Stimulated activated CD8-positive, alpha-beta memory T cell treated with anti-CD3 and anti-CD28 coated beads, Interleukin-7, amount 100 ng/mL, for 4 hours (primary cell): Measurements from ENCODE around the gene DNTT.
A peak's percentile ranks its signal among the peaks of the same experiment; 100 is the strongest.

Source experiments
- DNase-seq, 2 donors: peaks; one replicate each; pipeline ENCODE4 v3.0.0-alpha.2; 2020; ENCODE audit warnings: low read depth in 2 of 2

DNTT gene

DNA sequence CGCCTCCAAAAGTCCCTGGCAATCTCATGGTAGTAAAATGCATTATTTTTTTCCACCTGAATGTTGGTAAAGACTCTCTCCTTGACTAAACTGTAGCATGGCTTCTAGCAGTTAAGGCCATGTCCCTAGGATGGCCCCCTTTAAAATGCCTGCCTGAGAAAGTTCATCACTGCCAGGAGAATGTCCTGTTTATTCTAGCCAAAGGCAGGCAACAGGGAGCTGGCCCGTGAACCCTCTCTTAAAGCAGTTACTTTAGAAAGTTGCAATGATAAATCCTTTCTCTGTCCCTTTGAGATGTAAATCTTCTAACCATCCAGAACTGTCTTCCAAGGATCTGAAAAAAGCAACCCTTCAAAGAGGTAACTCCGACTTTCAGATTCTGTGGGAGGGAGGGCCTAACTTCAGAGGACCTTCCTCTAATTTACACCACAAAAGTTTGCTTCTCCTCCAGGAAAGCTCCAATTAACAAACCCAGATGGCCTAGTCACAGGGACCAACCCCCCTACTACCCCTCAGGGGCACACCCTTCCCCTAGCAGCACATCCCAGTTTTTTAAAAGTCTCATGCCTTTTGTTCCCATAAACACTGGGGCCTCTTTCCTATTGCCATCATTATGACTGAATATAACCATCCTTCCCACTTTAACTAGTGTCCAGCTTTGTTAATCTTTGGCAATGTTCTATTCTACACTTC is 5.5 kb downstream of the DNTT start:
- no peak for DNase-seq

DNA sequence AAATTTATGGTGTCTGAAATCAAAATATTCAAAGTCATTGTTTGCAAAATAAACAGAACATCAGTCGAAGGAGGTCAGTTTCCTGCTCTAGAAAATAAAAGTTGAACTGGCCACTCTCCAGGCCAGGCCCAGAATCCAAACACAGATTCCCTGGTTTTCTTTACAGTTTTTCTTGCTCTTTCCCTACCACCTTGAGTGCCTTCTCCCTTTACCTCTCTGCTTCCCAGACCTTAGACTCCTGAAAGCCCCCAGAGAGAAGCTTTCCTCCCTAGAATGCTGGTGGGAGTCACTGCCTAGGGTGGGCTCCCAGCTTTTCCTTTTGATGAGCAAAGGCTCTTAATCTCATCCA is 6.1 kb downstream of the DNTT start:
- DNase-seq = no peak

DNA sequence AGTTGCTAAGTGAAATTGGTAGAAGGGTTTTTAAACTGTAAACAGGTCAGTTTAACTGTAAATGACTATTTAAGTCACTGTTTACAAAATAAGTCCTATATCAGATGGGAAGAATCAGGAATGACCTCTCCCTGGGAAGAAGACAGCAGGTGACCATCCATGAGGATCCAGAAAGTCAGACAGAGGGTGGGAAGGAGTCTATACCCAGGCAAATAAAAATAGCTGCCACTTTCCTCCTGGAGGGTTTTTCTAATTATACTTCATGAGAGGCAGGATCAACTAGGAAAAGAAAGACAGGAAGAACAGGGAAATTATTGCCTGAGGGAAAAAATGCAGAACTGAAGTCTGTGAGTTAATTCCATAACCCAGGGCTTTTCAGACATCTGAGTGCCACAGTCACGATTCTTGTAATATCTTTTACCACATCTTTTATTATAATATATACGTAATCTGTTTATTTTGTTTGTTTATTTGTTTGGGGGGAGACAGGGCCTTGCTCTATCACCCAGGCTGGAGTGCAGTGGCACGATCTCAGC is 7.0 kb downstream of the DNTT start:
- DNase-seq = no peak

DNA sequence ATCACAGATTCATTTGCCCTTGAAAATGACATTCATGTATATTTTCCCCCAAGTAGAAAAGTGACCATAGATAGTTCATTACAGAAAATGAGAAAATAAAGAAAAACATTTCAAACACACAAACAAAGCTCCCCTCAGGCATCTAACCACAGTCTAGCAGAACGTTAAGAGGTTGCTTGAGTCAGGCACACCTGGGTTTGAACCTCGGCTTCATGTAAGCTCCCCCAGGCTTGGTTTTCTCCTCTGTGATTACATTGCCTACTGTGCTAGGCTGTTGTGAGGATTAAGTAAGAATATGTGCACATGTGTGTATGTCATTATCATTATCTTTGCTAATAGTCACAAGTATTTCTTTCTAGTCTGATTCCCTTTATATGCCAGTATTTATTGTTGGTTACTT is 9.1 kb downstream of the DNTT start:
- DNase-seq = no peak

DNA sequence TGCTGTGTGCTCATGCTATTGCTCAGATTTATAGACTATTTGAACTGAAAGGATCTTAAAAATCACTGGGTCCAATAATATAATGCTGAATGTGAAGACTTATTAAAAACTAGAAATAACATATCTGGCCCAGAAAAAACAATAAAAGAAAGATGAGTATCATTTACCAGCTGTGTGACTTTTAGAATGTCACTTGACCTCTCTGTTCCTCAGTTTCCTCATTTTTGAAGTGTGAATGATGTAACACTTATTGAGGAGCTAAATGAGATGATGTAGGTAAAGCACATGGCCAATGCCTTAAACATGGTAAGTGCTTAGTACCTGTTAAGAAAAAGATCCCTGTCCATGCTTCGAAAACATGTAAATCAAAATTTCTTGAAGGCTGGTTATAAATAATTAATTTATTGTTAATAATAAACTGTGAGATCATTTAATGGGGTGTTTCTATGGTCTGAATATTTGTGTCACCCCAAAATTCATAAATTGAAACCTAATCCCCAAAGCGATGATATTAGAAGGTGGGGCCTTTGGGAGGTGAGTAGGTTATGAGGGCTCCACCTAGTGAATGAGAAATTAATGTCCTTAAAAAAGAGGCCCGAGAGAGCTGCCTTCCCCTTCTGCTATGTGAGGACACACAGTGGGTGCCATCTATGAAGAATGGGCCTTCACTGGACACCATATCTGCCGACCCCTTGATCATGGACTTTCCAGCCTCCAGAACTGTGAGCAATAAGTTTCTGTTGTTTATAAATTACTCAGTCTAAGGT is 13.0 kb downstream of the DNTT start:
- DNase-seq = no peak

DNA sequence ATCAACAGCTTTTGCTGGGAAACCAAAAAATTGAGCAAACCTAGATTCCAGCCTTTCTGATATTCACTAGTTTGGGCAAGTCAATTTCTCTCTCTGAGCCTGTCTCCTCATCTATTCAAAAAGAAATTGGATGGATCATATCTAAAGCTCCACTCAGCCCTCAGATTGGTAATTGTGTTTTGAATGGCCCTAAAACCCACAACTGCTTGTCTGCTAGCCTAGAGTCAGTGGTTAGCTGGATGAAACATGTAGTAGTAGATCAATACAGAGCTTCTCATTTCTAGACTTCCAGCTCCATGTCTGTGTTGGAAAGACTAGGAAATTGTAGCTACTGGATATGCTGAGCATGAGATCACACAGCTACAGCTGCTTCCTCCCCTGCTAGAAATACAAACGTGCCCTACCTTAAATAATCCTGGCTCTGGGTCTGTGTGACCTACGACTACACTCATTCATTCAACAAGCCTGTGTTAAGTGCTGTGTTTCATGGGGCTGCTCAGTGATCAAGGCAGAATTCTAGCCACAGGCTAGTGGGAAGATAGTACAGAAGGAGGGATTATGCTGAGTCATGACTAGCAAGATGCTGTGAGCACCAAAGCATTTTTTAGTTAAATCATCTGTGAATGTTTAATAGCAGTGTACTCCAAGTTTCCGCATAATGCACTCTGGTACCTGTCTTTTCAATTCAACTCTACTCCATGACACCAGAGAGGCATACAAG is 15.7 kb downstream of the DNTT start:
- no peak for DNase-seq

DNA sequence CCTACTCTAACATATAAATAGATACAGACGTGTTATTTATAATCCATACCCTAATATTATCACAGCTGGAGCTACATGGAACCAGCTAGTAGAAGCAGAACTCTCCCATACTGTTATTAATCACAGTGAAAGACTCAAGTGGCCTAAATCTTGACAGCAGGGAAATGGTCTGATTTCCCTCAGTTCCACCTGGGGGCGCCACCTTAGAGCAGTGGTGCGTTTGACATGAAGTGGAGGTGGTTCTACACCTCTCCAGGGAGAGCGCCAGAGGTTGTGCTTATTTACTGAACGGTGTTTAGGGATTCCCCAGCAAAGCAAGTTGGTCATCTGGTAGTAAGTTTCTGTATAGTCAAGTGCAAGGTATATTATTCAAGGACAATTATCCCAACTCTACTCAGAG is 17.6 kb downstream of the DNTT start:
- DNase-seq = no peak

DNA sequence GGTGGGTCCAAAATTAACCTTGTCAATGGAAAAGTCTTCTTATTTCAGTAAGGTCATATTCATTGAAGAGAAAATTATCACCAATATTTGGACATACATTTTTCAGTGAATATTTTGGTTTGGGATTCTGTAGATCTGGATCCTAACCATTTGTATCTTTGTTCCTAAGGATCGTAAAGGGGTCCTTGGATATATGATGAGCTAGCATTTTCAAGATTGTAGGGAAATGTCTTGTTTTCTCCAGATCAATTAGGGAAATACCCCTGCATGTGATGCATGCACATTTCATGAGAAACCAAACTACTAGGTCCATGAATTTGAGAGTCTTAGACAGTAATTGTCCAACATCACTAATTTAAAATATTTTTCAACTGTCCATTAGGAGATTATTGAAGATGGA is 18.0 kb downstream of the DNTT start:
- DNase-seq = no peak

DNA sequence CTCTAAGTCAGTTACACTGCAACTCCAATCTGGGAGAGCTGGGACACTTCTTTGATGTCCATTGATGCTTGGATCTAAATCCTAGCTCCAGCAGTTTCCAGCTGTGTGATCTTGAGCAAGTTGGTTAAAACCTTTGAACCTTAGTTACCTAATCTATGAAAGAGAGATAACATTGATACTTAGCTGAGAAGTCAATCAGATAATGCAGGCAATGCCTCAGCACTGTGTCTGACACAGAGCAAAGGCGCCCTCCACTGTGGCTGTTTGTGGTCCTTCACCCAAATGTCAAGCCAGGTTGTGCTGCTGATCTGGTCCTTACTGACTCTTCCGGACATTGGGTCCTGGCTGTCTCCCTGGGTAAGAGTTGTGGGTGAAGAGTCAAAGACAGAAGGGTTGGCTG is 20.2 kb downstream of the DNTT start:
- DNase-seq = no peak

DNA sequence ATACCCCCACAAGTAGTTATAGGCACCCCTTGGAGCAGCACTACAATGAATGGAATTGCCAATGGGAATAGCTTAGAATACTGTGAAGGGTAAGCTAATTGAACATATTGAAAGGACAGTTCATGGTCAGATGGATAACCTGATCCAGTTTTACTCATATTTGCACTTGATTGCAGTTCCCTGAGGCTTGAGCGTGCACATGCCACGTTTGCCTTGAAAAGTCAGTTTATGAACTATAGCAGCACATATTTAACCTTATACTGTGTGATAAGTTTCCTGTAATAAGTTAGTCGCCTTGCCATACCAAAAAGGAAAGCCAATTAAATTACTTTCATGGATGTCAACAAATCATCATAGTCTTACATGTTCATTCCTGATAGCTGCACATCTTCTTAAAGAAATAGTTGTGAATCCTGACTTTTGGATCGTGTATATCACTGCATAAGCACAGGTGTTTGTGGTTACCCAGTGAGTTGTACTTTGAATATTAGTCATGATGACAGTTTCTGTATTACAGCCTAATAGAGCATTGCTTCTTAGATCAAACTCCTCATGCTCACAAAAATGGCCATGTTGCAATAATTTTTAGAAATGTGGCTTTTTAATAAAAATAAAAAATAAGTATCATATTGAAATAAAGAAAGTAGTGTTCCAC is 21.6 kb downstream of the DNTT start:
- no peak for DNase-seq

DNA sequence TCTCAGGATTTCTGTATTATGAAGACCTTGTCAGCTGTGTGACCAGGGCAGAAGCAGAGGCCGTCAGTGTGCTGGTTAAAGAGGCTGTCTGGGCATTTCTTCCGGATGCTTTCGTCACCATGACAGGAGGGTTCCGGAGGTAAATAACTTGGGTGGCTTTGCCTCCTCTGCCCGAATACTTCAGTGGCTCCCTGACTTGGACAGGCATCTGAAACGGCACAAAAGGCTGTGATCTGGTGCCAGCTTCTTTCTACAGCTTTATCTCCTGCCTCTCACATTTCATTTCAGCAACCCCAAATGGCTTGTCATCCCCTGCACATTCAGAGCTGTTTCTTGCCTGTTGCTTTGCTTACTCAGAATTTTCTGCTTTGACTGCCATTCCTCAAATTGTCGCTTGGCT is 23.2 kb downstream of the DNTT start:
- DNase-seq = no peak

DNA sequence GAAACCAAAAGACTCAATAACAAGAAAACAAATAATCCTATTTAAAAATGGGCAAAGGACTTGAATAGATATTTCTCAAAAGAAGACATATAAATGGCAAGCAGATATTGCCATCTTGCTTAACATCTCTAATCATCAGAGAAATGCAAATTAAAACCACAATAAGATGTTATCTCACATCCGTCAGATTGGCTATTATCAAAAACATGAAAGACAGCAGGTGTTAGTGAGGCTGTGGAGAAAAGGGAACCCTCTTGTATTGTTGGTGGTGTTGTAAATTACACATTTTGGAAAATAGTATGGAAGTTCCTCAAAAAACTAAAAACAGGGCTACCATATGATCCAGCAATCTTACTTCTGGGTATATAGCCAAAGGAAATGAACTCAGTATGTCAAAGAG is 28.9 kb downstream of the DNTT start:
- DNase-seq = no peak

DNA sequence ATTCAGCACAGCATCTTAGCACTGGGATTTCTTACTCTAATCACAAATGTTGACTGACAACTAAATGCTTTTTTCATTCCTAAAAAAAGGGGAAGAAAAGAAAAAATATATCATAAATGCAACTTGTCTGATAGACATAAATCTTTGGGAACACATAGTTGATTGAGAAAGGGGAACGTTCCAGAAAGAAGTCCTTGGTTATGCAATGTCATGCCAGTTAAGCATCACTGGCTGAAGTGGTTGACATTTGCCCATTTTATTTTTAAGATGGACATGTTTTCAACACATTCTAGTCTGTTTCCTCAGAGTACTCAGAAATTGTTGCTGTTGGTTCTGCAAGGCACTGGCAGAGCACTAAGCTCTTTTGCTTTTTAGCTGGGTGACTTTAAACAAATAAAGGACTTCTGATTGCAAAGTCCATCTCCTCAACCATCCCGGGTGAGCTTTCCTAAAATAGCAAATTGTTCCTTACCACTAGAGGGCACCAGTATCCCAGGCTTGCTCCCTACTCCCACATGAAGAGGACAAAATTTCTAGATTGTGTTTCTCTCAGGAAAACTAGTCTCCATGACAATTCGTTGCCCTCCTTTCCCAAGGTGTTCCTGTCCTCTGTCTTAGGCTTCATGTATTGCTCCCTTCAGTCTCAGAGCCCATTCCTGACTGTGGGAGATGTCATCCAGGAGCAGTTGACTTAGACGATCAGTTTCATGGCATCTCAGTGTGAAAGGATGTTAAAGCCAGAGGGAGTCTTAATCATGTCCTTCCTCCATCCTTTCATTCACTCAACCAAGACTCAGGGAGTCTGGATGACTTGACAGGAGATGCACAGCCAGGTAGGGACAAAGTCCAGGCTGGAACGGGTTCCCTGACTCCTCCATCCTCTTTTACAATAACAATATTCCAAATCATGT is 30.6 kb downstream of the DNTT start:
- no peak for DNase-seq

DNA sequence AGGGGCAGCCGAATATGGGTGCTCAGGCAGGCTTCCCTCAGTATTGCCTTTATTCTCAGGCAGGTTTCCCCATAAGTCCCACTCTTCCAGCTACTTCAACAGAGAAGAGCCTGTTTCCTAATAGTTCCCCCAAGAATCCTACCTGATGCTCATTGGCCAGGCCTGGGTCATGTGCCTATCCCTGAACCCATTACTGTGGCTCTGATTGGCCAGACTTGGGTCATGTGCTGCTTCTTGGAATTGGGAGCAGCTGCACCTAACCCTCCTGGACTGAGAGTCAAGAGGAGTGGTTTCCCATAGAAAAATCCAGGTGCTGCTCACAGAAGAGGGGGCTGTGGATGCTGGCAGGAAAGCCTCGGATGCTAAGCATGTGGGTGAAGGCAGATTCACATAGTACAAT is 32.9 kb downstream of the DNTT start:
- DNase-seq = no peak

DNA sequence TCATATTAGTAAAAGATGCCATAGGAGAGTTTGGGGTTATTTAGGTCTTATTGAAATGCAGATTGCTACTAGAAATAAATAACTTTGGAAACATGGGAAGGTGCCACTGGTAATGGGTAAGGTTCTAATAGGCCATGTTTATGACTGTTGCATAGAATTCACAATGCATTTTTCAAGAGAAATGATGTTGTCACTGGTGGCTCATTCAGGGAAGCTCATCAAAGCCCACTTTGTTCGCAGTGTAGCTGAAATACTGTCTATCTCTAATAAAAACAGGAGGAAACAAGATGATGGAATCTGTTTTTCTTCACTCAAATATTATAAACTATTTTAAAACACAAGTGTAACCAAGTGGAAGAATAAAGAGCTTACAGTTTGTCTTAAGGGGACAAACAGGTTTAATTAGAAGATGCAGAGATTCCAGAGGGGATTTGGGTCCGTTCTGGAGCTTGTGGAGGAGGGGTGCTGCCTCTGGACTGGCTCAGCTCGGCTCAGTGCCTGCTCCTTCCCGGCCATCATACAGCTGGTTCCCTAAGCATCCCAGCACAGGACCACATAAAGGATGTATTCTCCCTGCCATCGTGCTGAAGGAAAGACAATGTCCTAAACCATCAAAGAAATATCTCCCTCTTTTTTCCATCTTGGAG is 34.2 kb downstream of the DNTT start:
- DNase-seq = no peak

DNA sequence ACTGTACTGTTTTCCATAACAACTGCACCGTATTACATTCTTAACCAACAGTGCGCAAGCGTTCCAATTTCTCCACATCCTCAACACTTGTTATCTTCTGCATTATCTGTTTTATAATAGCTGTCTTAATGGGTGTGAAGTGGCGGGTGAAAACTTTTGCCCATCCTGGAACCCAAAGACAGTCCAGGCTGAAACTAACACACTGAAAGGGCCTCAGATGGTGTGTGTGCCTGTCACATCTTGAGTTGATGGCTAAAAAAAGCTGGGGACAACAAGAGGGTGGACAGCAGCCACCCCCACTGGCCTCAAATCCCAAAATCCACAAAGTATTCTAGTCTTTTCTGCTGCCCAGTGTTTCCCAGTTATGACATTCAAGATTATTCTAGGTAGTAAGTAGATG is 35.1 kb downstream of the DNTT start:
- no peak for DNase-seq

DNA sequence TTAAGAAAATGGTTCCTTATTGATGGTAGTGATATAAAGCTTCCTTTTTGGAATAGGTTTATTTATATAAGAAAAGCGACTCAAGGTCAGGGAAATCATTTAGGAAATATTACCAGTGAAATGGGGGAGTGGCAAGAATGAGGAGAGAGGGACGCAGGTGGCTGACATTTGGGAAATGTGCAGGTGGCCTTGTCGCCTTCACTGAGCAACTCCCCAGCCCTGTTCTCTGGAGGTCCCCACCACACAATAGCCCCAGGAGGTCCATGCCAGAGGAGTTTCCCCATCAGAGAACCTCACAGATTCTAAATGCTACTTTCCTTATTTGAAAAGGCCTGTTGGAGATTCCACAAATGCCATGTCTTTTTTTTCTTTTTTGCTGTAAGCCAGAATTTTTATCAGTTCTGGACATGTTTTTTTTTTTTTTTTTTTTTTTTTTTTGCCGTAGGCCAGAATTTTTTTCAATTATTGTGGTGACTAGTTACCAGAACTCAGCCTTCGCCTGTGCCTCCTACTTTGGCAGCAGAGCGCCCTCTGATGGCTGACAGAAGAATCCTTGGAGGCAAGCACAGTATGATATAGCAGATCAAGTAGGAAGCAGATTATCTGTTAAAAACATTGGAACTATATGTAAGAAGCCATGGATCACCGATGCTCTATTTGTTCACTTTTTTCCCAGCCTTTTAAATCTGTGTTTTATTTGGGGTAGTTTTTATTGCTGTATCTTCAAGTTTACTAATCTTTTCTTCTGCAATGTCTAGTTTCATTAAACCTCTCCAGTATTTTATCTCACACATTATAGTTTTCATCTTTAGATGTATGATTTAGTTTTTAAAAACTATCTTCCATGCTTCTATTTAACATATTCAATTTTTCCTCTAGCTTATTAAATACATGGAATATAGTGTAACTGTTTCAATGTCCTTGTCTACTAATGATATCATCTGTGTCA is 36.0 kb downstream of the DNTT start:
- DNase-seq = peak in 1 of 2 donors; percentile 6

DNA sequence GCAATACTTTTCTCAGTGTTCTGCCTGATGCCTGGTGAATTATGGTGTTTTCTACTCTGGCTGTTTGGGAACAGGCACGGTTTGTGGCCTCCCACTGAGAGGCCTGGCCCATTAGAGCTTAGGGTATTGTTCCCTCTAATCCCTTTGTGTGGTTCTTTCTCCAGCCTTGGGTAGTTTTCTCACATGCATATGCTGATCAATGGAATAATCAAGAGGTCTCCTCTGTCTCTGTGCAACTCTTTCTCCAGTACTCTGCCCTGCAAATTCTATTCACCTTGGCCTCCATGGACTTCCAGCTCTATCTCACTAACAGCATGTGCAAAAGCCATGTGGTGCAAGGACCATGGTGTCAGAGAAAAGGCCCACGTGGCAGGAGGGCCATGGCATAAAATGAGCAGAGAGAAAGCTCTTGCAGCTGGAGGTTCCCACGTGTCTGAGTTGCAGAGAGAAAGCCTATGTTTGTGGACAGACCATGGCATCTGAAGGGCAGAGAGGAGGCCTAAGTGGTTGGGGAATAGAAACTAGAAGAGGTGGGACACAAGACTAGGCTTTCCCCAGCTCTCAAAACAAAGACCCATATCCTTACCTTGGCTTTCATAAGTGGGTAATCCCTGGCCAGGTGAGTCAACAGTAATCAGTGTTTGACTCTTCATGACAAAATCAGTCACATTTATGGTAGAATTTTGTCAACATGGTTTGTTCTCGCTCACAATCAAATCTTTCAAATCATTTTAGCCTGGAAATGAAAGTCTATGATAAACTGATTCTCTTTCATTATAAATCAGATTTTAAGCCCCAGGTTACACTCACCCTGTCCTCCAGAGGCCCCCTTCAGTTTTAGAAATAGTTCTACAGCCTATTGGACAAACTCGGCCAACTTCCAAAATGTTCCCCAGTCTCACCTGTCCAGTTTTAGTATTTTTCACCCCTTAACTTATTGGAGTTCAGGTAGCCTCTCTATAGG is 37.3 kb downstream of the DNTT start:
- DNase-seq = no peak
